K562 (cell line): ENCODE data around the gene PCNX2. TPM values are rescaled to one million over a fixed set of nuclear protein-coding genes. Genes with fewer than 3 reads are reported as not detected.

Experiments used
- ATAC-seq: fragments of 200-7000 bp; cut with Tn5 transposase; 3 replicates; pipeline ENCODE4 v1.9.1; 2020; ENCODE audit warnings: moderate library complexity
- BruUV-seq: library from RNA; stranded (reverse); fragments of 400-500 nt; replicated peaks from 2 replicates; lab custom pipeline; 2021; lab: Mats Ljungman, UMichigan
- CTCF ChIA-PET: fragments of 300-600 bp; formaldehyde crosslinking; extraction: SDS; loops from one replicate; lab custom pipeline; 2021; ENCODE audit warnings: low intra/inter-chr PET ratio; lab: Yijun Ruan, JAX
- POLR2A ChIA-PET: fragments of 300-600, 350-650 bp; sonication (Branson Sonifier 250); formaldehyde crosslinking; extraction: SDS; loops from one replicate; lab custom pipeline; 2021; ENCODE audit warnings: antibody characterized with exemption, inconsistent platforms; lab: Yijun Ruan, JAX
- DNase-seq, 4 experiments: peaks; one replicate each; pipeline versions ENCODE4 v3.0.0 to v3.0.0-alpha.2; 2011 to 2018; ENCODE audit warnings: low spot score in 3 of 4, mixed read lengths in 3 of 4; ENCODE audit errors: extremely low read depth in 1 of 4
- FAIRE-seq: peaks from 2 replicates; lab custom pipeline; 2011; peaks lifted over from hg19 to GRCh38; lab: Jason Lieb, UNC
- H2AFZ ChIP-seq: 2 replicates; pipeline ENCODE4 v1.6.0; 2011; ENCODE audit warnings: low read depth, low read length, control low read depth, inconsistent platforms
- H3K27ac ChIP-seq: fragments of 200-600 bp; 3 replicates; pipeline ENCODE4 v1.8.0; 2011; ENCODE audit warnings: low read depth, mild to moderate bottlenecking, control low read depth, inconsistent platforms, low read length, moderate library complexity, mixed read lengths; ENCODE audit errors: extremely low read depth
- H3K27me3 ChIP-seq, 2 experiments: fragments of 300-600 bp in 1 of 2; 2 replicates in 1 of 2; 3 replicates in 1 of 2; pipeline versions ENCODE4 v1.6.0 to v1.8.0; 2011; ENCODE audit warnings: inconsistent platforms in 2 of 2, low read length in 2 of 2, mild to moderate bottlenecking in 1 of 2, mixed read lengths in 1 of 2, moderate library complexity in 1 of 2; ENCODE audit not compliant: control insufficient read depth in 2 of 2, insufficient read depth in 2 of 2
- H3K36me3 ChIP-seq: fragments of 300-600 bp; 3 replicates; pipeline ENCODE4 v1.8.0; 2011; ENCODE audit warnings: mild to moderate bottlenecking, low read length, inconsistent platforms; ENCODE audit not compliant: control insufficient read depth, insufficient read depth
- H3K4me1 ChIP-seq, 2 experiments: fragments of 200-600 bp in 1 of 2; replicated peaks in 1 of 2; 2 replicates in 1 of 2; 3 replicates in 1 of 2; pipeline versions ENCODE4 v1.5.1 to v1.8.0; 2011; ENCODE audit warnings: inconsistent platforms in 2 of 2, low read length in 2 of 2, mild to moderate bottlenecking in 1 of 2, mixed read lengths in 1 of 2, moderate library complexity in 1 of 2; ENCODE audit not compliant: control insufficient read depth in 2 of 2, insufficient read depth in 2 of 2
- H3K4me2 ChIP-seq: 2 replicates; pipeline ENCODE4 v1.6.1; 2011; ENCODE audit warnings: low read length, control low read depth, inconsistent platforms, mixed read lengths; ENCODE audit not compliant: insufficient read depth
- H3K4me3 ChIP-seq: fragments of 200-600 bp; sonication (generic), shearing (Covaris generic); 2 replicates; pipeline ENCODE4 v1.5.1; 2016; ENCODE audit warnings: control low read depth, inconsistent platforms
- H3K79me2 ChIP-seq: fragments of 200-600 bp; 3 replicates; pipeline ENCODE4 v1.8.0; 2011; ENCODE audit warnings: low read length, inconsistent platforms; ENCODE audit not compliant: control insufficient read depth, insufficient read depth
- H3K9ac ChIP-seq, 2 experiments: 2 replicates each; pipeline versions ENCODE4 v1.6.0 to v1.6.1; 2011; ENCODE audit warnings: low read depth in 2 of 2, low read length in 2 of 2, control low read depth in 1 of 2, inconsistent platforms in 1 of 2, mild to moderate bottlenecking in 1 of 2, mixed read lengths in 1 of 2; ENCODE audit not compliant: insufficient read depth in 1 of 2
- H3K9me1 ChIP-seq: one replicate; pipeline ENCODE4 v1.6.0; 2011; ENCODE audit warnings: inconsistent platforms, mild to moderate bottlenecking, low read length, moderate library complexity; ENCODE audit not compliant: control insufficient read depth, insufficient read depth
- H3K9me3 ChIP-seq: replicated peaks from 2 replicates; pipeline ENCODE4 v1.5.1; 2011; ENCODE audit warnings: low read depth, low read length, inconsistent platforms; ENCODE audit not compliant: control insufficient read depth, insufficient read depth
- H4K20me1 ChIP-seq: replicated peaks from 2 replicates; pipeline ENCODE4 v1.6.1; 2011; ENCODE audit warnings: low read length, inconsistent platforms, mixed read lengths; ENCODE audit not compliant: control insufficient read depth, insufficient read depth
- CHCHD3 ChIP-seq: fragments of 250-450 bp; sonication (Bioruptor Pico); IDR thresholded peaks from 2 replicates; pipeline ENCODE4 v2.1.2; 2022; ENCODE audit warnings: mild to moderate bottlenecking
- E2F3 ChIP-seq: fragments of 250-450 bp; sonication (Bioruptor Pico); IDR thresholded peaks from 2 replicates; pipeline ENCODE4 v1.4.0; 2020; ENCODE audit warnings: mild to moderate bottlenecking
- FOXA1 ChIP-seq: fragments of 450-650 bp; IDR thresholded peaks from 2 replicates; pipeline ENCODE4 v1.6.1; 2016; ENCODE audit warnings: mild to moderate bottlenecking, borderline replicate concordance
- GATA2 ChIP-seq: sonication (generic); formaldehyde crosslinking; IDR thresholded peaks from 2 replicates; pipeline ENCODE4 v1.4.0; 2020; ENCODE audit warnings: mild to moderate bottlenecking, missing genetic modification reagents
- ILK ChIP-seq: fragments of 450-650 bp; IDR thresholded peaks from 2 replicates; pipeline ENCODE4 v1.6.1; 2016; ENCODE audit warnings: missing genetic modification characterization, low read depth, mild to moderate bottlenecking, missing compliant biosample characterization, moderate library complexity, borderline replicate concordance
- NONO ChIP-seq, 2 experiments: fragments of 200-400 bp in 1 of 2; fragments of 450-650 bp in 1 of 2; formaldehyde crosslinking in 1 of 2; IDR thresholded peaks; 2 replicates each; pipeline ENCODE4 v1.6.1; 2017; ENCODE audit warnings: low read depth in 2 of 2, mild to moderate bottlenecking in 2 of 2, moderate library complexity in 2 of 2, low read length in 1 of 2
- NR4A1 ChIP-seq, 2 experiments: fragments of 250-450 bp in 1 of 2; fragments of 450-650 bp in 1 of 2; sonication (Bioruptor Pico) in 1 of 2; IDR thresholded peaks; 2 replicates each; pipeline versions ENCODE4 v1.4.0 to v1.6.1; 2016 to 2020; ENCODE audit warnings: mild to moderate bottlenecking in 2 of 2, missing compliant biosample characterization in 1 of 2, missing genetic modification characterization in 1 of 2, moderate library complexity in 1 of 2
- NRF1 ChIP-seq, 2 experiments: fragments of 450-650 bp; IDR thresholded peaks in 1 of 2; conservative IDR thresholded peaks in 1 of 2; 2 replicates each; pipeline ENCODE4 v1.6.1; 2014; ENCODE audit warnings: mild to moderate bottlenecking in 2 of 2
- SRF ChIP-seq, 2 experiments: fragments of 250-450, 450-650 bp in 1 of 2; sonication (Bioruptor Pico) in 1 of 2; sonication (generic) in 1 of 2; formaldehyde crosslinking; IDR thresholded peaks; 2 replicates each; pipeline versions ENCODE4 v1.5.0 to v1.5.1; 2020 to 2022; ENCODE audit warnings: mild to moderate bottlenecking in 1 of 2, missing genetic modification reagents in 1 of 2
- WGBS: fragments of 100-300 bp; shearing (Covaris generic); methylation state at CpG from one replicate; pipeline ENCODE4 v1.1.6; 2016; ENCODE audit warnings: low coverage, mixed read lengths; ENCODE audit not compliant: insufficient coverage; ENCODE audit errors: missing lambda C conversion rate; 5-methylcytosine and 5-hydroxymethylcytosine counted together
- in situ Hi-C: fragments of 300-500 bp; cut with MboI; formaldehyde crosslinking; loops from 4 replicates; pipeline ENCODE4 v1.15.0; 2018; ENCODE audit warnings: inconsistent platforms, mixed read lengths
- intact Hi-C: fragments of 100-400 bp; cut with micrococcal nuclease; formaldehyde crosslinking; loops from 2 replicates; pipeline ENCODE4 v1.14.2; 2022
- polyA plus RNA-seq, 8 experiments: library from polyadenylated mRNA; depleted of rRNA in 4 of 8; stranded (reverse) in 5 of 8; unstranded in 3 of 8; fragments of >200 nt; fragmentation: Nextera tagmentation in 2 of 8; fragmentation: Illumina TruSeq in 1 of 8; extraction: Ambion mirVana in 2 of 8; extraction: Trizol in 1 of 8; gene quantifications; 2 replicates each; pipeline versions ENCODE4 v1.2.1 to v1.2.3, GENCODE V29; 2011 to 2014; ENCODE audit warnings: inconsistent platforms in 1 of 8, missing spikeins in 1 of 8
- total RNA-seq, 7 experiments: library from RNA; depleted of rRNA in 6 of 7; stranded (reverse); fragments of >200 nt in 6 of 7; fragmentation: Illumina TruSeq in 2 of 7; extraction: Trizol in 2 of 7; gene quantifications; 2 replicates each; pipeline versions ENCODE4 v1.2.1 to v1.2.3, GENCODE V29; 2011 to 2021; ENCODE audit warnings: low replicate concordance in 1 of 7
- TF ChIP-seq, protein P1 (sequence below): fragments of 450-650 bp; IDR thresholded peaks from one replicate; pipeline ENCODE4 v1.6.1; 2018; ENCODE audit warnings: mild to moderate bottlenecking, moderate library complexity; ENCODE audit not compliant: partially characterized antibody
- TF ChIP-seq, protein P2 (sequence below), 3 experiments: fragments of 200-800 bp in 1 of 3; sonication (Bioruptor generic) in 1 of 3; sonication (generic) in 1 of 3; formaldehyde crosslinking in 1 of 3; IDR thresholded peaks; 2 replicates each; pipeline versions ENCODE4 v1.6.1 to v1.8.0; 2016 to 2022; ENCODE audit warnings: mild to moderate bottlenecking in 2 of 3, missing compliant biosample characterization in 2 of 3, missing genetic modification characterization in 2 of 3, missing genetic modification reagents in 1 of 3
- TF ChIP-seq, protein P3 (sequence below): fragments of 200-800 bp; sonication (Bioruptor generic); IDR thresholded peaks from 2 replicates; pipeline ENCODE4 v1.6.1; 2016; ENCODE audit warnings: missing genetic modification characterization, missing compliant biosample characterization
- TF ChIP-seq, protein P4 (sequence below): fragments of 450-650 bp; IDR thresholded peaks from 2 replicates; pipeline ENCODE4 v1.6.1; 2016; ENCODE audit warnings: missing biosample characterization, missing genetic modification characterization

PCNX2 gene
- total and polyA plus RNA-seq, 9 of the 15 experiments (the other 6 are each of a cell fraction or from before 2014, with no cell fraction given): 0.07 to 0.33 TPM; not detected in 7

DNA sequence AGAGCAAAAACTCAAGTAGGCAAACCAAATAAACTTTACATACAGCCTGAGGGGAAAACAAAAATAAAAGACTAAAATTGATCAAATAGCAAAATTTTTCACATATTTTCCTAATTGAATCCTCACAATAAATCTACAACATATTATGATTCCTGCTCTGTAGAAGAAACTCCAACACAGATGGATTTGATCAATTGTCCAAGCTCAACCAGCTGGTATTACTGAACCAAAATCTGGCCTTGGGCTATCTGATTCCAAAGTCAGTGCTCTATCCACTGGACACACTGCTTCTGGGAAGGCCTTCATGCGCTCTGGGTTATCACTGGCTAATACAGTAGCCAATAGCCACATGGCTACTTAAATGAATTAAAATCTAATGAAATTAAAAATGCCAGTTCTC is 39.3 kb downstream of the PCNX2 start:
- Histone ChIP-seq H3K27ac (no peak overlapping the region), H3K79me2 (no peaks in the 10 kb centered on the region), H3K36me3 (no peaks in the 10 kb centered on the region), H3K4me3 (no peak overlapping the region), H2AFZ (no peak overlapping the region), H3K27me3 (peaks cover 0 to 13% of the 10 kb centered on the region in 2 experiments; a peak in 2 of 5 replicates), H3K9me3 (no peaks in the 10 kb centered on the region), H3K4me2 (no peak overlapping the region), H3K9me1 (no peaks in the 10 kb centered on the region), H3K4me1 (no peaks in the 10 kb centered on the region), H3K9ac (no peak overlapping the region), H4K20me1 (no peaks in the 10 kb centered on the region)
- CTCF ChIA-PET: no interaction called here
- WGBS: 8% methylated on average over 1 of the region's 1 CpG
- POLR2A ChIA-PET: interaction anchor here (1.4 kb wide), 1 partner anchor 12 kb away, joined by 3 read pairs; no protein-coding TSS in a partner anchor
- DNase-seq (no peak), ATAC-seq (no peak), FAIRE-seq (no peak)
- in situ Hi-C loops: no loop called here
- BruUV-seq: no TSS peak
- intact Hi-C loops: no loop called here
- no peak for TF ChIP-seq CHCHD3 (CRISPR knock-in tag)
- TF ChIP-seq, protein P1, sequence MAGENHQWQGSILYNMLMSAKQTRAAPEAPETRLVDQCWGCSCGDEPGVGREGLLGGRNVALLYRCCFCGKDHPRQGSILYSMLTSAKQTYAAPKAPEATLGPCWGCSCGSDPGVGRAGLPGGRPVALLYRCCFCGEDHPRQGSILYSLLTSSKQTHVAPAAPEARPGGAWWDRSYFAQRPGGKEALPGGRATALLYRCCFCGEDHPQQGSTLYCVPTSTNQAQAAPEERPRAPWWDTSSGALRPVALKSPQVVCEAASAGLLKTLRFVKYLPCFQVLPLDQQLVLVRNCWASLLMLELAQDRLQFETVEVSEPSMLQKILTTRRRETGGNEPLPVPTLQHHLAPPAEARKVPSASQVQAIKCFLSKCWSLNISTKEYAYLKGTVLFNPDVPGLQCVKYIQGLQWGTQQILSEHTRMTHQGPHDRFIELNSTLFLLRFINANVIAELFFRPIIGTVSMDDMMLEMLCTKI: no peak
- no peak for TF ChIP-seq GATA2
- TF ChIP-seq ILK: no peak
- TF ChIP-seq, protein P2, sequence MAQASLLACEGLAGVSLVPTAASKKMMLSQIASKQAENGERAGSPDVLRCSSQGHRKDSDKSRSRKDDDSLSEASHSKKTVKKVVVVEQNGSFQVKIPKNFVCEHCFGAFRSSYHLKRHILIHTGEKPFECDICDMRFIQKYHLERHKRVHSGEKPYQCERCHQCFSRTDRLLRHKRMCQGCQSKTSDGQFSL (CRISPR knock-in tag; IDR thresholded peaks at IDR 0.05): no peak
- TF ChIP-seq, protein P2 (tag; IDR thresholded peaks at IDR 0.05): no peak
- no peak for TF ChIP-seq NRF1 (conservative IDR thresholded peaks at IDR 0.05 in 1 of 2, IDR thresholded peaks at IDR 0.05 in 1 of 2)
- no peak for TF ChIP-seq NONO (IDR thresholded peaks at IDR 0.05; ENCODE audit: low read depth in 2 of 2, low read length in 1 of 2)
- TF ChIP-seq SRF (CRISPR knock-in tag; IDR thresholded peaks at IDR 0.05): no peak
- TF ChIP-seq, protein P3, sequence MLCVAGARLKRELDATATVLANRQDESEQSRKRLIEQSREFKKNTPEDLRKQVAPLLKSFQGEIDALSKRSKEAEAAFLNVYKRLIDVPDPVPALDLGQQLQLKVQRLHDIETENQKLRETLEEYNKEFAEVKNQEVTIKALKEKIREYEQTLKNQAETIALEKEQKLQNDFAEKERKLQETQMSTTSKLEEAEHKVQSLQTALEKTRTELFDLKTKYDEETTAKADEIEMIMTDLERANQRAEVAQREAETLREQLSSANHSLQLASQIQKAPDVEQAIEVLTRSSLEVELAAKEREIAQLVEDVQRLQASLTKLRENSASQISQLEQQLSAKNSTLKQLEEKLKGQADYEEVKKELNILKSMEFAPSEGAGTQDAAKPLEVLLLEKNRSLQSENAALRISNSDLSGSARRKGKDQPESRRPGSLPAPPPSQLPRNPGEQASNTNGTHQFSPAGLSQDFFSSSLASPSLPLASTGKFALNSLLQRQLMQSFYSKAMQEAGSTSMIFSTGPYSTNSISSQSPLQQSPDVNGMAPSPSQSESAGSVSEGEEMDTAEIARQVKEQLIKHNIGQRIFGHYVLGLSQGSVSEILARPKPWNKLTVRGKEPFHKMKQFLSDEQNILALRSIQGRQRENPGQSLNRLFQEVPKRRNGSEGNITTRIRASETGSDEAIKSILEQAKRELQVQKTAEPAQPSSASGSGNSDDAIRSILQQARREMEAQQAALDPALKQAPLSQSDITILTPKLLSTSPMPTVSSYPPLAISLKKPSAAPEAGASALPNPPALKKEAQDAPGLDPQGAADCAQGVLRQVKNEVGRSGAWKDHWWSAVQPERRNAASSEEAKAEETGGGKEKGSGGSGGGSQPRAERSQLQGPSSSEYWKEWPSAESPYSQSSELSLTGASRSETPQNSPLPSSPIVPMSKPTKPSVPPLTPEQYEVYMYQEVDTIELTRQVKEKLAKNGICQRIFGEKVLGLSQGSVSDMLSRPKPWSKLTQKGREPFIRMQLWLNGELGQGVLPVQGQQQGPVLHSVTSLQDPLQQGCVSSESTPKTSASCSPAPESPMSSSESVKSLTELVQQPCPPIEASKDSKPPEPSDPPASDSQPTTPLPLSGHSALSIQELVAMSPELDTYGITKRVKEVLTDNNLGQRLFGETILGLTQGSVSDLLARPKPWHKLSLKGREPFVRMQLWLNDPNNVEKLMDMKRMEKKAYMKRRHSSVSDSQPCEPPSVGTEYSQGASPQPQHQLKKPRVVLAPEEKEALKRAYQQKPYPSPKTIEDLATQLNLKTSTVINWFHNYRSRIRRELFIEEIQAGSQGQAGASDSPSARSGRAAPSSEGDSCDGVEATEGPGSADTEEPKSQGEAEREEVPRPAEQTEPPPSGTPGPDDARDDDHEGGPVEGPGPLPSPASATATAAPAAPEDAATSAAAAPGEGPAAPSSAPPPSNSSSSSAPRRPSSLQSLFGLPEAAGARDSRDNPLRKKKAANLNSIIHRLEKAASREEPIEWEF (CRISPR knock-in tag): no peak
- no peak for TF ChIP-seq FOXA1
- TF ChIP-seq, protein P4, sequence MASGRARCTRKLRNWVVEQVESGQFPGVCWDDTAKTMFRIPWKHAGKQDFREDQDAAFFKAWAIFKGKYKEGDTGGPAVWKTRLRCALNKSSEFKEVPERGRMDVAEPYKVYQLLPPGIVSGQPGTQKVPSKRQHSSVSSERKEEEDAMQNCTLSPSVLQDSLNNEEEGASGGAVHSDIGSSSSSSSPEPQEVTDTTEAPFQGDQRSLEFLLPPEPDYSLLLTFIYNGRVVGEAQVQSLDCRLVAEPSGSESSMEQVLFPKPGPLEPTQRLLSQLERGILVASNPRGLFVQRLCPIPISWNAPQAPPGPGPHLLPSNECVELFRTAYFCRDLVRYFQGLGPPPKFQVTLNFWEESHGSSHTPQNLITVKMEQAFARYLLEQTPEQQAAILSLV (tag): no peak
- TF ChIP-seq NR4A1 (CRISPR knock-in tag; IDR thresholded peaks at IDR 0.05): no peak
- TF ChIP-seq NR4A1 (tag; IDR thresholded peaks at IDR 0.05): no peak
- no peak for TF ChIP-seq E2F3 (CRISPR knock-in tag)
